GM20431 (cell line): ENCODE measurements around the gene ASB12.

Source experiments
- in situ Hi-C: fragments of 300-500 bp; cut with MseI, MboI; formaldehyde crosslinking; loops from one replicate; pipeline ENCODE4 v1.15.0; 2020; ENCODE audit warnings: low sequenced_read_pairs; ENCODE audit not compliant: unreplicated experiment

ASB12 gene

GRCh38 chrX:64187762-64188150 is 42.7 kb downstream of the ASB12 start:
- in situ Hi-C loops = no loop called here

- in situ Hi-C loops = no loop called here
Measured at GRCh38 chrX:64186974-64187761, 43.2 kb downstream of the ASB12 start.

DNA sequence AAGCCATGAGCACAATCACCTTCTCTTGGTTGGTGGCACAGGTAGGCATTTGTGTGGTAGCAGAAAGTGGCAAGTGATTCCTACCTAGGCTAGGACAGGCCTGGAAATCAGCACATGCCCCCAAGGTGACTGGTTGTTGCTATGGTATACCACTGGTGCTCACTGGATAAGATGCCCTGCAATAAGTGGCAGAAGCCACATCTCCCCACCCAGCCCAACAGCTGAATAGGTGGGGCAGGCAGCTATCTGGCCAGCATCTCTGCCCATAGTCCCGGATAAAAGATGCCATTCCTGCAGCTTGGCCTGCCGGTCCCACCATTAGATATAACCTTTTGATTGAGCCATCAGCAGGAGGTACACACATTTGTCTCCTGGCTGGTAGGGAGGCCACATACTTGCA is 46.0 kb downstream of the ASB12 start:
- in situ Hi-C loops = no loop called here

GRCh38 chrX:64182208-64182607 is 48.2 kb downstream of the ASB12 start:
- in situ Hi-C loops = no loop called here

GRCh38 chrX:64176876-64177275 is 53.5 kb downstream of the ASB12 start:
- in situ Hi-C loops = no loop called here
